Adipose tissue (tissue), 3 donors: ENCODE data around the gene CCT8. TPM values are rescaled to one million over a fixed set of nuclear protein-coding genes. Genes with fewer than 3 reads are reported as not detected.
"Not testable (repeated sequence)": the region's sequence is repeated elsewhere in the genome, so short reads cannot be mapped to it uniquely, and the experiment has no call there.

Source experiments
- H3K27ac ChIP-seq: one replicate; pipeline ENCODE4 v1.5.1; 2013; ENCODE audit warnings: low read depth, low read length
- WGBS, 3 donors: extraction: QIAGEN DNeasy Blood & Tissue Kit; methylation state at CpG; one replicate each; pipeline ENCODE4 v1.1.7; 2013; 5-methylcytosine and 5-hydroxymethylcytosine counted together
- polyA plus RNA-seq, 3 donors: library from polyadenylated mRNA; stranded (reverse); fragments of 200-250 nt; gene quantifications; one replicate each; pipeline ENCODE4 v1.2.3, GENCODE V29; 2013
- donor health status: healthy with polysubstance abuse.
- donor health status: Bipolar disorder and iron deficiency.
- donor health status: healthy.

The CCT8 gene
- polyA plus RNA-seq, 3 donors = 91.5 to 119 (median 94.0) TPM

DNA sequence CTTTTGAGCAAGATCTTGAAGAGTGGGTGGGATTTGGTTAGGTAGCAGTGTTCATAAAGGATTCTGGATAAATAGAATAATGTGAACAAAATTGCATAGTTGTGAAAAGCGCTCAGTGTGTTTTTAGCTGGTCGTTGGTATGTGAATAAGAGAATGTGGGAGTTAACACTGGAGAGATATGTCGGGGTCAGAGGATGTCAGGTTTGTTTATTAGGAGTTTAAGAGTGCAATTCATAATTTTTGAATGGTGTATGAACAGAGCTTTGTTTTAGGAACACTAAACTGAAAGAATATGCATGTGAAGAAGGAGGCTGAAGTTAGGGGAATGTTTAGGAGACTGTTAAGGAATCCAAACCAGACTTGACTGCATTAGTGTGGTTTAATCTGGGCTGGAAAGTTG lies 39.6 kb downstream of the CCT8 start:
- 72 to 84% (median 78%) methylated on average over 3 of the region's 3 CpGs for WGBS, 3 donors
- H3K27ac ChIP-seq = no peak overlapping the region

DNA sequence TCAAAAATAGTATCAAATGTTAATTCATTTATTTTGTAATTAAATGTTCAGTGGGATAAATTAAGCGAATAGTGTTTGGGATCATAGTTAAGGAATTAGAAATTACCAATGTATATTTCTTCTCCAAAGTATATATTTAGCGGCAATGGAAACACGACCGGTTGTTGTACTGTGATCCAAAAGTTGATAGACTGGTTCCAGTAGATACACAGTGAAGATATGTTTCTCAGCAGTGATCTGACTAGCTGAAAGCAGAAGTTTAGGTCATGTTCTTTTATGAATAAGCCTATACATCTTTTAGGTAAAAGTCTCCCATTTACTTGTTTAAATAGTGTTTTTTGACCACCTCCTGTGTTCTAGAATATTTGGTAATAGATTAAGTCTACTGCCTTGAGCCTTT lies 40.1 kb downstream of the CCT8 start:
- no peak overlapping the region for H3K27ac ChIP-seq
- 51 to 86% (median 68%) methylated on average over 4 of the region's 4 CpGs for WGBS, 3 donors

DNA sequence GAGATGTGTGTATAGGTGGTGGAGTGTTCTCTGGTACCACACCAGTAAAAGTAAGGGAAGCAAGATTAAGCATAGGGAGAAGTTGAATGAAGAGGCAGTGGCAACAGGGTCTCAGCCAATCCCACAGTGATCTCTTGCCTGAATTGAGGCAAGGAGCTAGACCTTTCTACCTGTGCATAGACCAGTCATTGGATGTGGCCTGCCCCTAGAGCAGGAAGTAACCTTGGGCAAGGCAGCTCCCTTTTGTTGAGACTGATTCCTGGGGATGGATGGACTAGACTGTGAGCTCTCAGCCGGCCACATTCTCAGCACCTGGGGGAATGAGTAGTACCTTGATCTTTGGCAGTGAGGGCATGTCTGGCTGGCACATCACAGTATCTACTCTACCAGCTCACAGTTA lies 42.5 kb downstream of the CCT8 start:
- WGBS, 3 donors = 81 to 95% (median 84%) methylated on average over 1 of the region's 1 CpG
- H3K27ac ChIP-seq = no peak overlapping the region

GRCh38 chr21:29029524-29029923 lies 43.9 kb downstream of the CCT8 start:
- 79 to 87% (median 85%) methylated on average over 1 of the region's 1 CpG for WGBS, 3 donors

DNA sequence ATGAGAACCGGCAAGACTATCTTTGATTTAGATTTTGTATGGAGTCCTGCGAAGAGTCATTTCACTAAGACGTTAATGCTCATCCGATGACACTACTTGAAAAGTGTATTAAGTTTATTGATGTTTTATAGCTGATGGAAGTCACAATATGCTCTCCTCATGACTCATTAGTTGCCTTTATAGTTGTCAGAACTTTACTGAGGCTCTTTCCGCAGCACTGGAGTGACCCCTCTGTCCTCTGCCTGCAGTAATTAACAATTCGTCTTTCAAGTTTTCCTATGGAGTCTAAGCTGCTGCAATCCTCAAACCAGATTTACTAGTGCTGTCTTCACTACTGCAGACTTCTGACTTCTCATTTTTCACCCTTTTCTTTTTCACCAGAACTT lies 48.1 kb downstream of the CCT8 start:
- no peak overlapping the region for H3K27ac ChIP-seq
- 1 to 4% (median 4%) methylated on average over 6 of the region's 6 CpGs for WGBS, 3 donors

More at GRCh38 chr21:29029524-29029923, 43.9 kb downstream of the CCT8 start:
- no peak overlapping the region for H3K27ac ChIP-seq

DNA sequence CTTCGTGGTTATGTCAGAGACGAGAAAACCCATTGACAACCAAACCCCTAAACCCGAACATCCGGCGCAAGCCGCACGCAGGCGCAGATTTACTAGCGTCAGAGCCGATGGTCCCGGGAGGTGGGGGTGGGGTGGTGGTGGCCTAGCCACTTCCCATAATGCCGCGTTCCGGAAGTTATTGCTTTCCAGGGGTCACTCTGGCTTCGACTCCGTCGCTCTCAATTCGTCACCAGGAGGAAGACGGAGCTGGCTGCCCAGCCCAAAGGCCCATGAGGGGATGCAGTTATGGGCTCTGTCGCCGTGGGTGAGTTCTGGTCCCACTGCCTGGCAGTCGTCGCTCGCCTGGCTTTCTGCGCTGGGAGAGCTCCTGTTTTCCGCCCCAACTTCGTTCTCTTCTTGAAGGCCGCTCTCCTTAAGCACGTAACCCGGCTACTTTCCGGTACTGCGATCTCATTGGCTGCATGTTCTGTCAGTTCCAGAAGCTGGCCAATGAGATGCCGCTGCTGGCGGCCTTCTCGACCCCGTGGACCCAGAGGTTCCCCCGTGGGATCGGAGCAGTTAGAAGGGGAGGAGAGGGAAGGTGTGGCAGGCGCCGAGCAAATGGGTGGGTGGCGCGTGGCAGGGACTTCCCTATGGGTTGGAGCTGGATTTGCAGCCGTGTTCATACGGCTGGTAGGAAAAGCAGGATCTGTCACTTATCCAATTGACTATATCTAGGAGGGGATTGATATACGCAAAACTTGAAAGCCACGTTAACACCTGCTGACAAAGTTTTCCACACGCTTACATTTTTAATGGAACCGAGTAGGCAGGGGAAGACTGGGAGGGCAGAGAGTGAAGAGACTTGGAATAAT lies 48.7 kb downstream of the CCT8 start, which contains the start of gene USP16:
USP16 (plus strand) TSS at position 195 of the 854 bp plus-strand sequence. CDS start 3,246 bp downstream, outside the sequence.
- 0% methylated on average over 48 of the region's 48 CpGs for WGBS, 3 donors

GRCh38 chr21:29022166-29022565 lies 51.3 kb downstream of the CCT8 start:
- no peak overlapping the region for H3K27ac ChIP-seq
- WGBS, 3 donors = 71 to 90% (median 86%) methylated on average over 4 of the region's 4 CpGs

More for the DNA sequence above, 48.7 kb downstream of the CCT8 start, which contains the start of gene USP16:
- H3K27ac ChIP-seq = peak within 1 kb of the TSS; percentile 96

DNA sequence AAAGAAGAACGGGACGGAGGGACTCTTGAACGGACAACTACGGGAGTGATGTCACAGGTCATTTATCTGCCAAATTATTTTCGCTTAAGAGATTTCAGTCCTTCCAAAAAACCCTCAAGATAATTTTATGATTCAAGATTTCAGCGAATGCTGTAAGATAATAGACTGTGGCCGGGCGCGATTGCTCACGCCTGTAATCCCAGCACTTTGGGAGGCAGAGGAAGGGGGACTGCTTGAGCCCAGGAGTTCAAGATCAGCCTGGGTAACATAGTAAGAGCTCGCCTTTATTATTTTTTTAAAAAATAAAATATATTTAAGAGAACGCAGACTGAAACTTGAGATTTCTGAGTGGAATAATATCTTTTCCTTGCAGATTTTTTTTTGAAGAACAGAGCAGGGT lies 54.9 kb downstream of the CCT8 start:
- H3K27ac ChIP-seq = no peak overlapping the region
- WGBS, 3 donors = 5 to 16% (median 11%) methylated on average over 12 of the region's 12 CpGs

DNA sequence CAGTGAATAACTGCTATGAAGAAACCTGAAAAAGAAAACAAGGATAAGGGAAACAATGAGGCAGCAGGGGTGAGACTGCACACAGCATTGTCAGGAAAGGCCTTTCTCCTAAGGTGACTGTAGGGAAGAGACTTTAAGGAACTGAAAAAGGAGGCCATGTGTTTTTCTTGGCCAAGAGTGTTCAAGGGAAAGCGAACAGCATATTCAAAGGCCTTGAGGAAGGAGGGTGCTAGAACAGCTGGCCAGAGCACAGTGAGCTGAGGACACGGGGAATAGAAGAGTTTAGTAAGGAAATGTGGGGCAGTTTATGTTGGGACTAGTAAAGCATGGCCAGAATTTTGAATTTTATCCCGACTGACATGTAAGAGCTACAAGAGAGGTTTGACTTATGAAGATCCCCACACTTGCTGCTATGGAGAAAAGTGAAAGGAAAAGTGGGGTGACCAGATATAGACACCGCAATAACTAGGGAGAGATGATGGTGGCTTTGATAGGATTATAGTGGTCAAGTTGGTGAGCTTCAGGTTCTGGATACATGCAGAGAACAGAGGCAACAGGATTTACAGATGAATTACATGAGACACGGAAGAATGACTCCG lies 55.7 kb downstream of the CCT8 start:
- 68 to 79% (median 72%) methylated on average over 6 of the region's 6 CpGs for WGBS, 3 donors

DNA sequence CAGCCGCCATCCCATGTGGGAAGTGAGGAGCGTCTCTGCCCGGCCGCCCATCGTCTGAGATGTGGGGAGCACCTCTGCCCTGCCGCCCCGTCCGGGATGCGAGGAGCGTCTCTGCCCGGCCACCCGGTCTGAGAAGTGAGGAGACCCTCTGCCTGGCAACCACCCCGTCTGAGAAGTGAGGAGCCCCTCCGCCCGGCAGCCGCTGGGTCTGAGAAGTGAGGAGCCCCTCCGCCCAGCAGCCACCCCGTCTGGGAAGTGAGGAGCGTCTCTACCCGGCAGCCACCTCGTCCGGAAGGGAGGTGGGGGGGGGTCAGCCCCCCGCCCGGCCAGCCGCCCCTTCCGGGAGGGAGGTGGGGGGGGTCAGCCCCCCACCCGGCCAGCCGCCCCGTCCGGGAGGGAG lies 62.2 kb downstream of the CCT8 start:
- WGBS, 3 donors = 92 to 98% (median 94%) methylated on average over 16 to 23 of the region's 30 CpGs
- not testable (repeated sequence) for H3K27ac ChIP-seq

More for the DNA sequence above, 55.7 kb downstream of the CCT8 start:
- H3K27ac ChIP-seq = no peak overlapping the region

DNA sequence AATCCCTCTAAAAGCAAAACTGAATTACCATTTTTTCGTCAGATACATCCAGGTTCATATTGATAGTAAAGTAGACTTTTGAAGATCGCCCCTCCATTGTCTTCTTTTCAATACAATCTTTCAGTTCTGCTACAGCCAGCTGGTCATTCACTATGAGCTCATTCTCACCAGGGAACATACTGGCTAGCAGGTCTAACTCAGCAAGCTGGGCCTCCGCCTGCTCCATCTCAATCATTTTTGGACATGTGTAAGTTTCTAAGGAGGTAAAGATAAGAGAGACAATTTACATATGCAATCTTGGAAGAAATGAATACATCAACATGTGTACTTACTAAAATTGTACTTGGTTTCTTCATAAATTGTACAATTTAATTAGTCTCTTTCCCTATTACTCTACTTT lies 65.1 kb downstream of the CCT8 start:
- 92 to 95% (median 94%) methylated on average over 3 of the region's 3 CpGs for WGBS, 3 donors
- no peak overlapping the region for H3K27ac ChIP-seq

DNA sequence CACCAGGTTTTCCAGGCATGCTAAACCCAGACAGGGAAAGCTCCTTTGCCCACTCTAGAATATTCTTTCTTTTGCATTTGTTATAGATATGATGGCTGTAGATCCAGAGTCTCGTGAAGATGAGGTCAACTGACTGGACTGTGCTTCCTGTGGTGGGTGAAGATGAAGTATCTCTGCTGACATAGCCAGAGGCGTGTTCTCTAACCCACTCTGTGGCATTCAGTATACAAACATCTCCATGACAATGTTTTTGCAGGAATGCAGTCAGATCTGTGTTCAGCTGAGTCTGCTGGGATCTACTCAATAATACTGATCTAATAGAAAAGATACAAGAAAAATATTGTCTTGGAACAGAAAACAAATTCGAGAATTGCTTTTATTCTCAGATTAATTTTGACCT lies 65.6 kb downstream of the CCT8 start:
- 75 to 91% (median 82%) methylated on average over 3 of the region's 3 CpGs for WGBS, 3 donors
- H3K27ac ChIP-seq = no peak overlapping the region

GRCh38 chr21:29007135-29007534 lies 66.3 kb downstream of the CCT8 start:
- no peak overlapping the region for H3K27ac ChIP-seq
- 88 to 95% (median 94%) methylated on average over 3 of the region's 3 CpGs for WGBS, 3 donors

Other genes with a start within 250 kb of the CCT8 start
- gene LTN1, start 80.8 kb downstream of the CCT8 start, polyA plus RNA-seq = 1 to 10 TPM; 5.1 to 5.4 (median 5.4) TPM
- 10 to 100 TPM; 13.2 to 15.5 (median 14.9) TPM for gene RWDD2B, start 54.3 kb downstream of the CCT8 start, polyA plus RNA-seq
- gene USP16, start 49.0 kb downstream of the CCT8 start, polyA plus RNA-seq = 10 to 100 TPM; 21.0 to 31.7 (median 29.7) TPM
- 1 to 10 TPM; 2.2 to 4.9 (median 3.3) TPM for gene MAP3K7CL, start 57.0 kb upstream of the CCT8 start, polyA plus RNA-seq
- gene BACH1, start 225.3 kb upstream of the CCT8 start, polyA plus RNA-seq = 10 to 100 TPM in 1 of 3 donors, 1 to 10 TPM in 2; 4.8 to 15.3 (median 9.2) TPM